Astrocyte (in vitro differentiated cells and primary cell): Measurements from ENCODE around the gene PPM1B. TPM values are rescaled to one million over a fixed set of nuclear protein-coding genes. Genes with fewer than 3 reads are reported as not detected.

ENCODE experiments used
- DNase-seq: peaks from one replicate; pipeline ENCODE4 v3.0.0-alpha.2; 2010; ENCODE audit warnings: low read depth
- FAIRE-seq: peaks from 2 replicates; lab custom pipeline; 2011; peaks lifted over from hg19 to GRCh38; lab: Jason Lieb, UNC
- H2AFZ ChIP-seq: 2 replicates; pipeline ENCODE4 v1.6.0; 2012; ENCODE audit warnings: low read depth, low read length, inconsistent platforms
- H3K27ac ChIP-seq: 2 replicates; pipeline ENCODE4 v1.5.1; 2011; ENCODE audit warnings: low read depth, low read length, inconsistent platforms
- H3K27me3 ChIP-seq: 2 replicates; pipeline ENCODE4 v1.6.0; 2011; ENCODE audit warnings: low read length, inconsistent platforms; ENCODE audit not compliant: insufficient read depth
- H3K36me3 ChIP-seq: 2 replicates; pipeline ENCODE4 v1.5.1; 2011; ENCODE audit warnings: low read length, inconsistent platforms; ENCODE audit not compliant: insufficient read depth
- H3K4me1 ChIP-seq: 2 replicates; pipeline ENCODE4 v1.5.1; 2011; ENCODE audit warnings: low read length, inconsistent platforms; ENCODE audit not compliant: insufficient read depth
- H3K4me2 ChIP-seq: 2 replicates; pipeline ENCODE4 v1.6.0; 2012; ENCODE audit warnings: low read length, inconsistent platforms
- H3K4me3 ChIP-seq: 2 replicates; pipeline ENCODE4 v1.5.1; 2011; ENCODE audit warnings: low read depth, mild to moderate bottlenecking, low read length, inconsistent platforms; ENCODE audit not compliant: insufficient read depth
- H3K79me2 ChIP-seq: 2 replicates; pipeline ENCODE4 v1.6.0; 2012; ENCODE audit warnings: mild to moderate bottlenecking, low read length, inconsistent platforms; ENCODE audit not compliant: insufficient read depth
- H3K9ac ChIP-seq: 2 replicates; pipeline ENCODE4 v1.6.0; 2012; ENCODE audit warnings: mild to moderate bottlenecking, low read length, inconsistent platforms
- H3K9me3 ChIP-seq: 2 replicates; pipeline ENCODE4 v1.5.1; 2012; ENCODE audit warnings: low read depth, mild to moderate bottlenecking, low read length, inconsistent platforms; ENCODE audit not compliant: insufficient read depth
- H4K20me1 ChIP-seq: 2 replicates; pipeline ENCODE4 v1.6.0; 2012; ENCODE audit warnings: low read length, inconsistent platforms; ENCODE audit not compliant: insufficient read depth
- H3K27ac Mint-ChIP-seq: one replicate; pipeline ENCODE4 v1.8.0; 2021; ENCODE audit warnings: mild to moderate bottlenecking, mixed read lengths; ENCODE audit not compliant: unreplicated experiment
- H3K27me3 Mint-ChIP-seq: one replicate; pipeline ENCODE4 v1.8.0; 2021; ENCODE audit warnings: low read depth, mixed read lengths; ENCODE audit not compliant: unreplicated experiment
- H3K36me3 Mint-ChIP-seq: one replicate; pipeline ENCODE4 v1.8.0; 2021; ENCODE audit warnings: low read depth, mixed read lengths; ENCODE audit not compliant: unreplicated experiment
- H3K4me1 Mint-ChIP-seq: one replicate; pipeline ENCODE4 v1.8.0; 2021; ENCODE audit warnings: low read depth, mixed read lengths; ENCODE audit not compliant: unreplicated experiment
- H3K4me3 Mint-ChIP-seq: one replicate; pipeline ENCODE4 v1.8.0; 2021; ENCODE audit warnings: mild to moderate bottlenecking, moderate library complexity, mixed read lengths; ENCODE audit not compliant: unreplicated experiment
- H3K9me3 Mint-ChIP-seq: one replicate; pipeline ENCODE4 v1.8.0; 2021; ENCODE audit warnings: mild to moderate bottlenecking, mixed read lengths; ENCODE audit not compliant: unreplicated experiment
- CTCF ChIP-seq: IDR thresholded peaks from 2 replicates; pipeline ENCODE4 v1.5.1; 2011; ENCODE audit warnings: low read depth, mild to moderate bottlenecking, inconsistent platforms, low read length, moderate library complexity; ENCODE audit not compliant: insufficient read depth
- EZH2 ChIP-seq: IDR thresholded peaks from 2 replicates; pipeline ENCODE4 v1.6.1; 2012; ENCODE audit warnings: mild to moderate bottlenecking, low read length, inconsistent platforms; ENCODE audit not compliant: insufficient read depth
- total RNA-seq: library from RNA; stranded (reverse); gene quantifications from 2 replicates; pipeline ENCODE4 v1.2.1, GENCODE V29; 2021

PPM1B gene
- total RNA-seq, 1 donor from 2014 or later = 39.4 TPM

DNA sequence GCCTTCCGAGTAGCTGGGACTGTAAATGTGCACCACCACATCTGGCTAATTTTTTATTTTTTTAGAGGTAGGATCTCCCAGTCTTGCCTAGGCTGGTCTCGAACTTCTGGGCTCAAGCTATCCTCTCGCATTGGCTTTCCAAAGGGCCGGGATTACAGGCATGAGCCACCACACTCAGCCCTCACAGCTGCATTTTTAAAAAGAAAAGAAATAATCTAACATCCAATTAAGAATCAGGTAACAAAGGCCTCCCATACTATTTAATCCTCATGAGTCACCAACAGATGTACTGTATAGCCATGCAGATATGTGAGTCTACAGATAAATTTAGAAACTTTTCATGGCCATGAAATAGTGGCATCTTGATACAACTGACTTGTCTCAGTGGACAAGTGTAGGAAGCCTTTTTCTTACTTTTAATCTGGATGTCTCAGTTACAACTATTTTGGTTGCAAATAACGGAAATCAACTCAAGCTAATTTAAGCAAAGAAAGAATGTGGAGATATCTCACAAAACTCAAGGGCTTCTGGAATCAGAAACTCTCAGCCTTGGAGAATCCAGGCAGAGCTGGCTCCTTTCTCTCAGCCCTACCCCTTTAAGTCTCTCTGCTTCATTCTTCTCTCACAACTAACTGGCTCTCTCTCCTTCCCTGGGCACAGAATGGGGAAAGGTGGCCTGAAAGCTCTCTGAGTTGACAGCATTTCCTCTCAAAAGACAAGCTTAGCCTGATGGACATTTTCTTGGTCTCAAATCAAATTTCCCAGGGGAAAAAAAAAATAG, 12.8 kb upstream of the PPM1B start:
- FAIRE-seq (no peak), DNase-seq (peak; percentile 28)
- H3K4me1 Mint-ChIP-seq = no peaks in the 10 kb centered on the region
- Histone ChIP-seq H4K20me1 (no peaks in the 10 kb centered on the region), H3K4me2 (no peak overlapping the region), H3K27ac (no peak overlapping the region), H3K9ac (no peak overlapping the region), H3K4me1 (no peaks in the 10 kb centered on the region), H3K27me3 (no peaks in the 10 kb centered on the region), H3K9me3 (no peaks in the 10 kb centered on the region), H3K4me3 (no peak overlapping the region), H3K79me2 (no peaks in the 10 kb centered on the region), H3K36me3 (no peaks in the 10 kb centered on the region), H2AFZ (no peak overlapping the region)
- no peaks in the 10 kb centered on the region for H3K36me3 Mint-ChIP-seq
- H3K4me3 Mint-ChIP-seq = no peak overlapping the region
- H3K9me3 Mint-ChIP-seq = no peaks in the 10 kb centered on the region
- H3K27ac Mint-ChIP-seq = no peak overlapping the region
- TF ChIP-seq CTCF = no peak
- no peak for TF ChIP-seq EZH2
- peaks cover 2% of the 10 kb centered on the region for H3K27me3 Mint-ChIP-seq

DNA sequence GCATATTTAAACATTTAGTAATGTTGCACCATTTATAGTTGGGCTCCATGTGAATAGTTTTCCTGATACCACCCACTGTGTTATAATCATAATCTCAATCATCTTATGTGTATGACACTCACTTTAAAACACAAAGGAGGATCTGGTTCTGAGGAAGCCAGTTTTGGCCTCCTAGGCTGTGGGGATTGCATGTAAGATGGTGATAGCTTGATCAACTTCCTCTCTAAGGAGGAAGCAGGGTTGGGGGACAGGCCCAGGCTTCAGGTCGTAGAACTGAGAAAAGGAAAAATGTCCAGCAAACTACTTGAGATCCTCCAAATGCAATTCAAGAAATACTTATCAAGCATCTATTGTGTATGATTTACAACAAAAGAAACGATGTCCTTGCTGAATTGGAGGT, 4.9 kb upstream of the PPM1B start:
- Mint-ChIP-seq H3K4me1 (no peaks in the 10 kb centered on the region), H3K9me3 (peaks cover 4% of the 10 kb centered on the region), H3K36me3 (no peaks in the 10 kb centered on the region), H3K4me3 (no peak overlapping the region), H3K27me3 (no peaks in the 10 kb centered on the region), H3K27ac (no peak overlapping the region)
- no peaks in the 10 kb centered on the region for H3K27me3 ChIP-seq
- H3K4me3 ChIP-seq = no peak overlapping the region
- H4K20me1 ChIP-seq = no peaks in the 10 kb centered on the region
- H3K36me3 ChIP-seq = no peaks in the 10 kb centered on the region
- TF ChIP-seq EZH2 = no peak
- DNase-seq (no peak), FAIRE-seq (no peak)
- H3K79me2 ChIP-seq = no peaks in the 10 kb centered on the region
- H3K9me3 ChIP-seq = no peaks in the 10 kb centered on the region
- no peak overlapping the region for H3K9ac ChIP-seq
- H3K4me1 ChIP-seq = no peaks in the 10 kb centered on the region
- no peak overlapping the region for H3K4me2 ChIP-seq
- H2AFZ ChIP-seq = no peak overlapping the region
- no peak overlapping the region for H3K27ac ChIP-seq

- FAIRE-seq (no peak), DNase-seq (no peak)
- no peak overlapping the region for H3K4me2 ChIP-seq
- Mint-ChIP-seq H3K27ac (no peak overlapping the region), H3K9me3 (peaks cover 4% of the 10 kb centered on the region), H3K36me3 (no peaks in the 10 kb centered on the region), H3K4me1 (no peaks in the 10 kb centered on the region), H3K27me3 (no peaks in the 10 kb centered on the region), H3K4me3 (no peak overlapping the region)
- no peak overlapping the region for H3K4me3 ChIP-seq
- H3K4me1 ChIP-seq = no peaks in the 10 kb centered on the region
- no peak overlapping the region for H3K9ac ChIP-seq
- H3K79me2 ChIP-seq = peaks cover 6% of the 10 kb centered on the region
- H4K20me1 ChIP-seq = peaks cover 3% of the 10 kb centered on the region
- H3K27ac ChIP-seq = no peak overlapping the region
- H3K27me3 ChIP-seq = no peaks in the 10 kb centered on the region
- H3K9me3 ChIP-seq = no peaks in the 10 kb centered on the region
- no peaks in the 10 kb centered on the region for H3K36me3 ChIP-seq
- no peak for TF ChIP-seq EZH2
- H2AFZ ChIP-seq = no peak overlapping the region
Observed at GRCh38 chr2:44164617-44165016, 4.1 kb upstream of the PPM1B start.
